Suppressor macrophage treated with lipopolysaccharide for 4 hours (primary cell): Measurements from ENCODE around the gene OR5H15.
"Not testable (repeated sequence)": the region's sequence is repeated elsewhere in the genome, so short reads cannot be mapped to it uniquely, and the experiment has no call there.

Source experiments
- DNase-seq: peaks from one replicate; pipeline ENCODE4 v3.0.0-alpha.2; 2020

The OR5H15 gene

DNA sequence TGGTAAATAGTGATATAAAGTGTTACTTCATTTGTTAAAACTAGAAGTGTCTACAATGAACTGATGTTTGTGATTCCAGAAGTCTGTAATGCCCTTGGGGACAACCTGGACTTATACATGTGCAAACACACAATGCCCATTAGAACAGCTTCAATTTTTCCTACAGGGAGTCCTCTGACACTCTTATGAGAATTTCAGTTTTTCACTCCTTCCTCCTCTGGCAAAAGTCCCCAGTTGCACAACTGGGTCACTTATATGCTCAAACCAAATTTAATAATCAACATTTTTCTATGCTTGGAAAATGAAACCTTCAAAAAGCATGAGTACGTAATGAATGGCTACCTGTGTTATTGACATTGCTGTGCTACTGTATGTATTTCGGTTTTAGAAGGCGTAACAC lies at the start of gene OR5H15:
Gene OR5H15, plus strand, starts transcription at position 301 of the 400 bp plus-strand sequence. CDS start 2,004 bp downstream, outside the sequence.
- DNase-seq, result peak; percentile 14

DNA sequence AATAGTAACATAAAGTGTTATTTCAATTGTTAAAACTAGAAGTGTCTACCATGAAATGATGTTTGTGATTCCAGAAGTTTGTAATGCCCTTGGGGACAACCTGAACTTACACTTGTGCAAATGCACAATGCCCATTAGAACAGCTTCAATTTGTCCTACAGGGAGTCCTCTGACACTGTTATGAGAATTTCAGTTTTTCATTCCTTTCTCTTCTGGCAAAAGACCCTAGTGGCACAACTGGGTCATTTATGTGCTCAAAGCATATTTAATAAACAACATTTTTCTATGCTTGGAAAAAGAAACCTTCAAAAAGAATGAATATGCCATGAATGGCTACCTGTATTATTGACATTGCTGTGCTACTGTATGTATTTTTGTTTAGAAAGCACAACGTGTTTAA lies 36.1 kb upstream of the OR5H15 start, which contains the start of gene OR5H1:
Gene OR5H1, plus strand, starts transcription at position 301 of the 400 bp plus-strand sequence. CDS start 1,977 bp downstream, outside the sequence.
- no peak for DNase-seq

DNA sequence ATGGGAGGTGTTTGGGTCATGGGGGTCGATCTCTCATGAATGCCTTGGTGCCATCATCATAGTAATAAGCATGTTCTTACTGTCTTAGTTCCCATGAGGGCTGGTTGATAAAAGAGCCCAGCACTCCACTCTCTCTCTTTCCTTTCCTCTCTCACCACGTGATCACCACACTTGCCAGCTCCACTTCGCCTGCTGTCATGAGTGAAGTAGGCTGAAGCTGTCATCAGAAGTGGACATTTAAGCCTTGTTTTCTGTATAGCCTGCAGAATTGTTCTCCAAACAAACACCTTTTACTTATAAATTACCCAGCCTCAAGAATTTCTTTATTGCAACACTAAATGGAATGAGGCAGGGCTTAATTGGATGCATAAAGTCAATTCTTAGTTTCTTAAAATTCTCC lies 29.9 kb upstream of the OR5H15 start:
- DNase-seq, result no peak

DNA sequence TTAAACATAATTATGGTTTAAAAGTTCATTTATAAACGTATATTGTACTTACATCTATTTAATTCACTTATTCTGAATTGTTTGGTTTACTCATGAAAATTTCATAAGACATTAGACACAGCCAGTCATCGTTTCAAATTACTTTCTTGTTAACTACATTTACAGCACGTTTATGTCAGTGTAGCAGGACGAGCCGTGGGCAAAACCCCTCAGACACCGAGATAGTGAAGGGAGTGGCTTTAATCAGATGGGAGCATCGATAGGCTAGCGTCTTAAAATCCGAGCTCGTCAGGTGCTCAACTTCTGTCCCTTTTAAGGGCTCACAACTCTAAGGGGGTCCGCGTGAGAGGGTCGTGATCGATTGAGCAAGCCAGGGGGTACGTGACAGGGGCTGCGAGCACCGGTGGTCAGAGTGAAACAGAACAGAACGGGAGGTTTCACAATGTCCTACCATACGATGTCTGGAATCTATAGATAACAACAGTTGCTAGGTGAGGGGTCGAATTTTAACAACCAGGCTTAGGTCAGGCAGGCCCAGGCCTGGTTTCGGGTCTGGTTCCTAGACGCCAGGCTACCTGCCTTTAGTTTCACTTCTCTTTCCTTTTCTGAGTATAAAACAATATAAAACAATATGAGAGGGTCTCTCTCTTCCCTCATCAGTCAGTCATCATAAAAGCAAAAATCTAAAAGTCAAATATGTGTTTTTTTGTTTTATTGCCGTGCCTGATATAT lies 28.5 kb upstream of the OR5H15 start:
- not testable (repeated sequence) for DNase-seq

DNA sequence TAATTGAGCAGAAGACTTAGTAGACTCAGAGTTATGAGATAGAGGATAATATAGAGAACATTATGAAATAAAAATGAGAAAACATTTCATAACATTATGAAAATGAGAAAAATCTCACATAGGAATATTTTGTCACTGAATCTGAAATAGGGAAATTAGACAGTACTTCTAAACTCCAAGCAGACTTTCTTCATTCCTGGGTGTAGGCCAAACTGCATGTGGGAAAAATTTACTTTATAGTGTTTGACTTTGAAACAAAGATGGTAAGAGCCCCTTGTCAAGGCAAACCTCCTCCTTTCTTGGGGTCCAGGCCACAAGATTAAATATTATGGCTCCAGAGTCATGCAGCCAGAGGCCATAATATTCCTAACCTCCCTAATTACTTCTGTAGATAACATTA lies 26.0 kb upstream of the OR5H15 start:
- no peak for DNase-seq

DNA sequence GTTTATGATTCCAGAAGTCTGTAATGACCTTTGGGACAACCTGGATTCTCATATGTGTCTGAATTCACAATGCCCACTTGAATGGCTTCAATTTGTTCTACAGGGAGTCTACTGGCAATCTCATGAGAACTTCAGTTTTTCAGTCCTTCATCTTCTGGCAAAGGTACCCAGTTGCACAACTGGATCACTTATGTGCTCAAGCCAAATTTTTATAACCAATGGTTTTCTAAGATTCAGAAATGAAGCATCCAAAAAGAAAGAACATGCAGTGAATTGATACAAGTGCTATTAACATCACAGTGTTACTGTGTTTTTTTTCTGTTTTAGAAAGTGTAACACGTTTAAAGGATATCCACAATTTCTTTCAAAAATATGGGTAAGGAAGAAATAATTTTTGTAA lies 19.3 kb upstream of the OR5H15 start, which contains the start of gene OR5H14:
Gene OR5H14, plus strand, starts transcription at position 301 of the 400 bp plus-strand sequence. CDS start 1,907 bp downstream, outside the sequence.
- DNase-seq, result no peak

DNA sequence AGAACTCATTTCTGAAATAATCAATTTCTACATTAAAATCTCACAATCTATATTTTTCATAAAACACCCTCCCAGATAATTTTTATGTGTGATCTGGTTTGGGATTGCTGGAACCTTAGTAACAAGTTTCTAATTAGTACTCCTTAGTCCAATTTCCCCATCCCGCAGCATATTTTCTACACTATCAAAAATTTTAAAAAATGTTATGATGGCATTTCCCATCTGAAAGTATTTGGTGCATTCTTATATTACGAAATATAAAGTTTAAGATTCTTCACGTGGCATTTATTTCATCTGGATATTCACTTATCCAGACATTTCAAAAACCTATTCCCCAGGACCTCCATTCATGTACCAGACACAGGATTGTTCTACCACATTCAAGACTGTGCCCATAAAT lies 17.7 kb upstream of the OR5H15 start:
- no peak for DNase-seq

DNA sequence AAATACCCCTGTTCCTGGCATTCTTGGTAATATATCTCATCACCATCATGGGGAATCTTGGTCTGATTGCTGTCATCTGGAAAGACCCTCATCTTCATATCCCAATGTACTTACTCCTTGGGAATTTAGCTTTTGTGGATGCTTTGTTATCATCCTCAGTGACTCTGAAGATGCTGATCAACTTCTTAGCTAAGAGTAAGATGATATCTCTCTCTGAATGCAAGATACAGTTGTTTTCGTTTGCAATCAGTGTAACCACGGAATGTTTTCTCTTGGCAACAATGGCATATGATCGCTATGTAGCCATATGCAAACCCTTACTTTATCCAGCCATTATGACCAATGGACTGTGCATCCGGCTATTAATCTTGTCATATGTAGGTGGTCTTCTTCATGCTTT lies 17.0 kb upstream of the OR5H15 start:
- not testable (repeated sequence) for DNase-seq

DNA sequence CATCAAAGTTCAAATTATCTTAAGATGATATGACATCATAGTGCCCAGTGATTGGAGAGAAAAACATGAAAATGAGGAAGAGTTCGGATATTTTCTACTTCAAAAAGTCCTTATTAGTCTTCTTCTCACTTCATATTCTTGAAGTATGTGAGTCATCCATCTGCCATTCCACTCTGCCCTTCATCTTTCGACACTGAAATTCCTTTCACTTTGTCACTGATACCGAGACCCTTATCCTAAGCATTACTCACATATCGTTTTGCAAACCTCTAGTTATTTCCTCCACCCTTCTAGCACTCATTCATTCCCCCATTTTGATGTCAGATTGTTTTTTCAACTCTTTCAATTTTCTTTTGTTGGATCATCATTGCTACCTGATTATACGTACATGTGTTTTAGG lies 15.3 kb upstream of the OR5H15 start:
- DNase-seq, result no peak

DNA sequence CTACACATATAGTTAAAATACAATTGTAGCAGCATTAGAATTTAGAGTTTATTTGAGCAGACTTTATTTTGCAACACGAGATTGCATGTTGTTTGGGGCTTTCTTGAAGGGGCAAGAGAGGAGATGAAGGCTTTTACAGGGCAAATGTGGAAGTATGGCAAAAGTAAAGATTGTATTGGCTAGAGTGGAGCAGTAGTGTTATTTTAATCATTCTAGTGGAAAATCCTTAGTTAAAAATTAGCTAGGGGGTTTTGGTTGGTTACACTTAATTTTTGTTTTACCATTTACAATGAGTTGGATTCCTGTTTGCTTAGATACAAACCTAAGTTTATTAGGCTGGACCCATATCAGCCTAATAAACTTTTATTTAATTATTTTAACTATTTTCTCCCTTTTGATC lies 4.6 kb downstream of the OR5H15 start:
- DNase-seq, result no peak

DNA sequence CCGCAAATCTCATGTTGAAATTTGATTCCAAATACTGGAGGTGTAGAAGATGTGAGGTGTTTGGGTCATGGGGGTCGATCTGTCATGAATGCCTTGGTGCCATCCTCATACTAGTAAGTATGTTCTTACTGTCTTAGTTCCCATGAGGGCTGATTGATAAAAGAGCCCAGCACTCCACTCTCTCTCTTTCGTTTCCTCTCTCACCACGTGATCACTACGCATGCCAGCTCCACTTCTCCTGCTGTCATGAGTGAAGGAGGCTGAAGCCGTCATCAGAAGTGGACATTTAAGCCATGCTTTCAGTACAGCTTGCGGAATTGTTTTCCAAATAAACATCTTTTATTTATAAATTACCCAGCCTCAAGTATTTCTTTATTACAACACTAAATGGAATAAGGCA lies 6.1 kb downstream of the OR5H15 start:
- DNase-seq, result no peak

DNA sequence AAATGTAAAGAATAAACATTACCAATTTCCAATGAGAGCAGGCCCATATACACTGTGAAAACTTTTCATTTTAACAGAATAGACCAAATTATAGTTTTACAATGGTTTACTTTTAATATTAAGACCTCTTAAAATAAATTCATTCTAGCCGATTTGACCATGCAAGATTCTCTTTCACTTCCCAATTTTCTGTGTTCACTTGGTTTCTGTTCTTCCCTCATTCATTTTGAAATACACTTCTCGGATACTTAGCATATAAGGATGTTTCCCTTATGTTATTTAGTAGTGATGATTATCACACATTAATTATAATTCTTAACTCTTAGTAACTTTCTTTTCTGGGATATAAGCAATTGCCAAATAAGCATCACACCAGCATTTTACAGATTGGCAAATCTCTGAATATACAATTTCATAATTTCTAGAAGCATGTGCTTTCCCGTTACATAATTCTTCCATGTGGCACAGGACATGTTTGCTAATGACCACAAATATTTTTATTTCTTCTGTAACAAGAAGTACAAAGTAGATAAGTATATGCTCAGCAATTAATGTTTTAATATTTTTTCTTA lies 13.9 kb downstream of the OR5H15 start:
- peak; percentile 75 for DNase-seq

DNA sequence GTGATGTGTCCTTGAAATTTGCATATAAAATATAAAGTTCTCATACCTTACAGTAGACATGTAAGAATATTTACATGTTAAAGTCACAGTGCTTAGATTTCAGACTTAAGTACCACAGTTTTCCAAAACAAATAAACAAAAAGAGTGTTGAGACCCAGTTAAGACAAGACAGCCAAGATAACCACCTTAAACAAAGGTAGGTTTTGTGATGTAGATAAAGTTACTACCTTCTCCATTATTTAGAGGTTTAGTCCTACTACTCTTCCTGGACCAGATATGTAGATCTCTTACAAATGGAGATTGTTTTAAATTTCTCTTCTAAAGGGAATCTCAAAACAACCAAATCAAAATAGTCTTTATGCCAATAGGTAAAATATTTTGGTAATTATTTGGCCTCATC lies 15.7 kb downstream of the OR5H15 start:
- DNase-seq, result no peak

DNA sequence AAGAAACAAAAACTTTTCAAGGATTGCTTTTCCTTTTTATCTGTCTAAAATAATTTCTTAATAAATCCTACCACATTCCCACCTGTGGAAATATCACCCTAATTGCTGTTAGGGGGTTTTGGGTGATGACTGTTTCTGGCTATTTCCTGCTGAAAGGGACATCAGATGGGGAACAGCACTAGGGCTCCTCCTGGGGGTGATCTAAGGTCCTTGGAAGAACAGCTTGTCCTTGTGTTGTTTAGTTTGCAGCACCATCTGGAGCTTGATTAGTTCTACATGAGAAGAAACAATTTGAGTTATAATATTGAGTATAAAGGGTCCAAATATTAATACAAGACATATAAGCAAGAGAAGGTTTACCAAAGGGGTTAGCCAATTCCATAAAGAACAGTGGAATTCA lies 18.7 kb downstream of the OR5H15 start:
- peak; percentile 34 for DNase-seq

DNA sequence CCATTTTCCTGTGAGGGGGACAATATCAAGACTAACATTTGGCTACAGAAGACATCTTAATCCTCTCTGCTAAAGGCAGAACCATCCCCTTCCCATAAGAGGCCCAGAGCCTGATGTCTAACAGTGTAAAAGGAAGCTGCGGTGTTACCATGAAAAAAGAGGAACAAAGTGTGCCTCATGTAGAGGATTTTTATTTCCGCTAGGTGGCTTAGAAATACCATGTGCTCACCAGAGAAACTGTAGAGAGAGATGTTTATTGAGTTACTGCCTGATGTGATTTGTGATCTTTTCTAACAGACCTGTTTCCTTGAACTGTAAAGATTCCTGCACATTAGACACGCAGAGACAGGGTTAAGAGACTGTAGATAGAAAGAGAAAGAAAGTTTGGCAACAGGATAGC lies 22.0 kb downstream of the OR5H15 start:
- peak; percentile 77 for DNase-seq

DNA sequence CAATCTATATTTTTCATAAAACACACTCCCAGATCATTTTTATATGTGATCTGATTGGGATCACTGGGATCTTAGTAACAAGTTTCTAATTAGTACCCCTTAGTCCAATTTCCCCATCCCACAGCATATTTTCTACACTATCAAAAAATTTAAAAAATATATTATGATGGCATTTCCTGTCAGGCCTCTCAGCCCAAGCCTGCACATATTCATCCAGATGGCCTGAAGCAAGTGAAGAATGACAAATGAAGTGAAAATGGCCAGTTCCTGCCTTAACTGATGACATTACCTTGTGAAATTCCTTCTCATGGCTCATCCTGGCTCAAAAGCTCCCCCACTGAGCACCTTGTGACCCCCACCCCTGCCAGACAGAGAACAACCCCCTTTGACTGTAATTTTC lies 24.4 kb downstream of the OR5H15 start:
- DNase-seq, result not testable (repeated sequence)

DNA sequence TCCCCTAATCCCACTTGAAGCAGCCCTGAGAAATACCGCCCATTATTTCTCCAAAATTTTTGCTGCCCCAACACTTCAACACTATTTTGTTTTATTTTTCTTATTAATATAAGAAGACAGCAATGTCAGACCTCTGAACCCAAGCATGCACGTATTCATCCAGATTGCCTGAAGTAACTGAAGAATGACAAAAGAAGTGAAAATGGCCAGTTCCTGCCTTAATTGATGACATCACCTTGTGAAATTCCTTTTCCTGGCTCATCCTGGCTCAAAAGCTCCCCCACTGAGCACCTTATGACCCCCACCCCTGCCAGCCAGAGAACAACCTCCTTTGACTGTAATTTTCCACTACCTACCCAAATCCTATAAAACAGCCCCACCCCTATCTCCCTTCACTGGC lies 29.8 kb downstream of the OR5H15 start:
- DNase-seq, result not testable (repeated sequence)

DNA sequence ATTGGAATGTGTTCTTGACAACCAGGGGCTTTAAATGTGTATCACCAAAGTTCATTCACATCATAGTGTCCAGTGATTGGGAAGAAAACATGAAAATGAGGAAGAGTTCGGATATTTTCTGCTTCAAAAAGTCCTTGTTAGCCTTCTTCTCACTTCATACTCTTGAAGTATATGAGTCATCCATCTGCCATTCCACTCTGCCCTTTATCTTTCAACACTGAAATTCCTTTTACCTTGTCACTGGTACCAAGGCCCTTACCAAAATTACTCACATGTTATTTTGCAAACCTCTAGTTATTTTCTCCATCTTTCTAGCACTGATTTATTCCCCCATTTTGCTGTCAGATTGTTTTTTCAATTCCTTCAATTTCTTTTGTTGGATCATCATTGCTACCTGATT lies 32.5 kb downstream of the OR5H15 start:
- DNase-seq, result no peak

DNA sequence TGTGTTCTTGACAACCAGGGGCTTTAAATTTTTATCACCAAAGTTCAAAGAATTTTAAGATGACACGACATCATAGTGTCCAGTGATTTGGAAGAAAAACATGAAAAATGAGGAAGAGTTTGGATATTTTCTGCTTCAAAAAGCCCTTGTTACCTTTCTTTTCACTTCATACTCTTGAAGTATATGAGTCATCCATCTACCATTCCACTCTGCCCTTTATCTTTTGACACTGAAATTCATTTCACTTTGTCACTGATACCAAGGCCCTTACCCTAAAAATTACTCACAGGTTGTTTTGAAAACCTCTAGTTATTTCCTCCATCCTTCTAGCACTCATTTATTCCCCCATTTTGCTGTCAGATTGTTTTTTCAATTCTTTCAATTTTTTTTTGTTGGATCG lies 42.7 kb downstream of the OR5H15 start:
- no peak for DNase-seq

DNA sequence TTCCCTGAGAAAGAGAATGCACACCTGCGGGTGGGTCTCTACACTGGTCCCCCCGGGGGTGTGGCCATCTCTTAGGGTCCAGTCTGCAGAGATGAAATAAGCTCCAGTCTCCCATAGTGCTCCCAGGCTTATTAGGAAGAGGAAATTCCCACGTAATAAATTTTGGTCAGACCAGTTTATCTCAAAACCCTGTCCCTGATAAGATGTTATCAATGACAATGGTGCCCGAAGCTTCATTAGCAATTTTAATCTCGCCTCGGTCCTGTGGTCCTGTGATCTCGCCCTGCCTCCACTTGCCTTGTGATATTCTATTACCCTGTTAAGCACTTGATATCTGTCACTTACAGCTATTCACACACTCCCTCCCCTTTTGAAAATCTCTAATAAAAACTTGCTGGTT lies 46.8 kb downstream of the OR5H15 start:
- DNase-seq, result no peak

DNA sequence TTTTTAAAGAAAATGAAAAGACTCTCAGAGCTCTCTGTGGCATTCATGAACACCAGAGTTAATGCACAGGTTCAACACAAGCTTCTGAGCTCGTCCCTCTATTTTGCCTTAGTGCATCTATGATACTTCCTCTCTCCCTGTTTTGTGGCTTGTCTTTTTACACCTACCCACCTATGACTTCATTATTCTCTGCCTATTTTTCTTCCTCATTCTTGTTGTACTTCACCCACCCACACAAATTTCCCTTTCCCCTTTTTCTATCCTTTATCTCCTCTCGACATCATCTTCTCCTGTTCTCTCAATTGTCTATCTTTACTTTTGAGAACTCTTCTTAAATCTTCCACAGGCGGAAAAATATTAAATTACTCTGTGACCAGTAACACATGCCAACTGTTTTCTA lies 48.6 kb downstream of the OR5H15 start:
- DNase-seq, result peak; percentile 36
